H1 (cell line): ENCODE measurements around the gene LRP5. TPM values are rescaled to one million over a fixed set of nuclear protein-coding genes. Genes with fewer than 3 reads are reported as not detected.

ENCODE experiments used
- ATF3 ChIP-seq: IDR thresholded peaks from 2 replicates; pipeline ENCODE4 v1.6.1; 2011; ENCODE audit warnings: low read depth, mild to moderate bottlenecking, low read length; ENCODE audit not compliant: insufficient read depth
- BCL11A ChIP-seq, 2 experiments: IDR thresholded peaks; one replicate each; pipeline ENCODE4 v1.6.1; 2011; ENCODE audit warnings: low read depth in 2 of 2, low read length in 2 of 2, mild to moderate bottlenecking in 2 of 2
- CHD7 ChIP-seq: fragments of 300-600 bp; sonication (generic); IDR thresholded peaks from 2 replicates; pipeline ENCODE4 v1.7.1; 2012; ENCODE audit warnings: low read length, moderate library complexity, mild to moderate bottlenecking, inconsistent platforms; ENCODE audit not compliant: insufficient replicate concordance
- polyA plus RNA-seq, 7 experiments: library from polyadenylated mRNA; depleted of rRNA in 3 of 7; stranded (reverse) in 5 of 7; unstranded in 2 of 7; fragments of >200 nt in 5 of 7; fragments of 200-250 nt in 2 of 7; gene quantifications; 1 replicate in 5 of 7; 2 replicates in 1 of 7; 4 replicates in 1 of 7; pipeline versions ENCODE4 v1.2.1 to v1.2.3, GENCODE V29; 2011 to 2013; ENCODE audit warnings: missing spikeins in 2 of 7, mixed read lengths in 2 of 7
- total RNA-seq: library from RNA; stranded (reverse); fragmentation: NEBNext Ultra II Directional; extraction: Animal tissue kit (Norgen Biotek cat#: 25700); gene quantifications from 2 replicates; pipeline ENCODE4 v1.2.1, GENCODE V29; 2021

LRP5 gene
- total and polyA plus RNA-seq, 2 of the 8 experiments (the other 6 are each of a cell fraction or from before 2014, with no cell fraction given) = 19.0 to 38.9 TPM

- TF ChIP-seq CHD7 (no peak), ATF3 (no peak), BCL11A (IDR thresholded peaks at IDR 0.05; ENCODE audit: low read depth in 2 of 2, low read length in 2 of 2) (no peak)
These were observed 15.4 kb downstream of the LRP5 start (continued) for GRCh38 chr11:68327586-68328370.
